Glutamatergic neuron (in vitro differentiated cells): ENCODE data around the gene TMEM132E. TPM values are rescaled to one million over a fixed set of nuclear protein-coding genes. Genes with fewer than 3 reads are reported as not detected.

Source experiments
- DNase-seq: peaks from one replicate; pipeline ENCODE4 v3.0.0; 2022
- H3K27ac Mint-ChIP-seq: one replicate; pipeline ENCODE4 v1.8.0; 2020; ENCODE audit warnings: mild to moderate bottlenecking, mixed read lengths, inconsistent platforms; ENCODE audit not compliant: unreplicated experiment
- H3K27me3 Mint-ChIP-seq: one replicate; pipeline ENCODE4 v1.8.0; 2020; ENCODE audit warnings: mild to moderate bottlenecking, moderate library complexity, mixed read lengths, inconsistent platforms; ENCODE audit not compliant: unreplicated experiment
- H3K36me3 Mint-ChIP-seq: one replicate; pipeline ENCODE4 v1.8.0; 2020; ENCODE audit warnings: mild to moderate bottlenecking, mixed read lengths, inconsistent platforms; ENCODE audit not compliant: unreplicated experiment
- H3K4me1 Mint-ChIP-seq: one replicate; pipeline ENCODE4 v1.8.0; 2020; ENCODE audit warnings: mild to moderate bottlenecking, low read depth, mixed read lengths, inconsistent platforms; ENCODE audit not compliant: unreplicated experiment
- H3K4me3 Mint-ChIP-seq: one replicate; pipeline ENCODE4 v1.8.0; 2020; ENCODE audit warnings: mild to moderate bottlenecking, mixed read lengths, inconsistent platforms; ENCODE audit not compliant: unreplicated experiment
- H3K9me3 Mint-ChIP-seq: one replicate; pipeline ENCODE4 v1.8.0; 2020; ENCODE audit warnings: mild to moderate bottlenecking, moderate library complexity, mixed read lengths, inconsistent platforms; ENCODE audit not compliant: unreplicated experiment
- total RNA-seq: library from RNA; stranded (reverse); fragmentation: NEBNext Ultra II Directional; extraction: Animal tissue kit (Norgen Biotek cat#: 25700); gene quantifications from one replicate; pipeline ENCODE4 v1.2.1, GENCODE V29; 2021; ENCODE audit not compliant: unreplicated experiment
- TF ChIP-seq, protein P1 (sequence below): fragments of 200-600 bp; sonication (generic); IDR thresholded peaks from one replicate; pipeline ENCODE4 v1.5.0; 2021; ENCODE audit not compliant: partially characterized antibody, unreplicated experiment

TMEM132E gene
- total RNA-seq, 1 donor from 2014 or later, result 93.6 TPM

DNA sequence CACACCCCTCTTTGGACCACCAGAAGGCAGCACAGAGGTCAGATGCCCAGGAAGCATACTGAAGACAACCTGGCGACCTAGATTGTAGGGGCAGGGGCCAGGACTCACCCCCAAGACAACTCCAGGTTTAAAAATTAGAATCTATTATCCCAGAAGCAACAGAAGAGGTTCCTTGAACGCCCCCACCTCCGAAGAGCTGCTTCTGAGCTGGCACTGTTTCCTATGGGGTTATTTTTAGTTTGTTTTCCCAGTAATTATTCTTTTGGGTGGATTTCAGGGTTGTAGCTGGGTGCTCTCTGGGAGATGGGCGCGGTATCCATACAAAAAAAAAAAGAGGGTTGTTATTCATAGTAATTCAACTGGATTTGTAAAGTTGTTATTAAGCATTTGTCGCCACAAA is 10.4 kb upstream of the TMEM132E start:
- DNase-seq, result no peak
- no peaks in the 10 kb centered on the region for H3K36me3 Mint-ChIP-seq
- peaks cover 3% of the 10 kb centered on the region for H3K27me3 Mint-ChIP-seq
- TF ChIP-seq, protein P1, sequence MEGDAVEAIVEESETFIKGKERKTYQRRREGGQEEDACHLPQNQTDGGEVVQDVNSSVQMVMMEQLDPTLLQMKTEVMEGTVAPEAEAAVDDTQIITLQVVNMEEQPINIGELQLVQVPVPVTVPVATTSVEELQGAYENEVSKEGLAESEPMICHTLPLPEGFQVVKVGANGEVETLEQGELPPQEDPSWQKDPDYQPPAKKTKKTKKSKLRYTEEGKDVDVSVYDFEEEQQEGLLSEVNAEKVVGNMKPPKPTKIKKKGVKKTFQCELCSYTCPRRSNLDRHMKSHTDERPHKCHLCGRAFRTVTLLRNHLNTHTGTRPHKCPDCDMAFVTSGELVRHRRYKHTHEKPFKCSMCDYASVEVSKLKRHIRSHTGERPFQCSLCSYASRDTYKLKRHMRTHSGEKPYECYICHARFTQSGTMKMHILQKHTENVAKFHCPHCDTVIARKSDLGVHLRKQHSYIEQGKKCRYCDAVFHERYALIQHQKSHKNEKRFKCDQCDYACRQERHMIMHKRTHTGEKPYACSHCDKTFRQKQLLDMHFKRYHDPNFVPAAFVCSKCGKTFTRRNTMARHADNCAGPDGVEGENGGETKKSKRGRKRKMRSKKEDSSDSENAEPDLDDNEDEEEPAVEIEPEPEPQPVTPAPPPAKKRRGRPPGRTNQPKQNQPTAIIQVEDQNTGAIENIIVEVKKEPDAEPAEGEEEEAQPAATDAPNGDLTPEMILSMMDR, result no peak
- H3K4me3 Mint-ChIP-seq, result no peak overlapping the region
- peaks cover 2% of the 10 kb centered on the region for H3K9me3 Mint-ChIP-seq
- no peak overlapping the region for H3K27ac Mint-ChIP-seq
- H3K4me1 Mint-ChIP-seq, result peaks cover 16% of the 10 kb centered on the region

DNA sequence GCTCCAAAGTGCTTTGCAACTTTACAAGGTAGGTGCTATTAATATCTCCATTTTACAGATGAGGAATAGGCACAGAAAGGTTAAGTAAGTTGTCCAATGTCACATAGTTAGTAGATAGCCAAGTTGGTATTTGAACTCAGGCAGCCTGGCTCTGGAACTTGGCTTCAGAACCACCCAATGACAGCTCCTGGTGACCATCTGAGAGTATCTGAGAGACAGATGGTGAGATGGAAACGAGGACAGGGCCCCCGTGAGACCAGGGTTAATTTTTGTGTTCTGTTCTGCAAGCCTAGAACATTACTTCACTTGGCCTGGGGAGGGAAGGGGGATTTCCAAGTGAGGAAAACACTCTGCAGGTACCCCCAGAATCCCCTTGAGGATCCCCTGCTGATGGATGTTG is 9.8 kb upstream of the TMEM132E start:
- Mint-ChIP-seq H3K4me1 (peaks cover 16% of the 10 kb centered on the region), H3K27me3 (peaks cover 3% of the 10 kb centered on the region), H3K36me3 (no peaks in the 10 kb centered on the region), H3K27ac (no peak overlapping the region), H3K4me3 (no peak overlapping the region), H3K9me3 (peaks cover 2% of the 10 kb centered on the region)
- TF ChIP-seq, protein P1, result no peak
- DNase-seq, result no peak

DNA sequence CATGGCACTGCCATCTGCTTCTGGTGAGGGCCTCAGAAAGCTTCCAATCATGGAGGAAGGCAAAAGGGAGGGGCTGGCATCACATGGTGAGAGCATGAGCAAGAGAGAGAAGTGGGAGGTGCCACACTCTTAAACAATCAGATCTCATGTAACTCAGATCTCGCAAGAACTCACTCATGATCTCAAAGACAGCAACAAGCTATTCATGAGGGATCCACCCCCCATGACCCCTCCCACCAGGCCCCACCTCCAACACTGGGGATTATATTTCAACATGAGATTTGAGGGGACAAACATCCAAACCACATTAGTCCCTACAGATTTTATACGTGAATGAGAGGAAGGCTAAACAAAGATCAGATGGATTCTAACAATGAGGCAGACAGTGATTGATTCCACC is 8.9 kb upstream of the TMEM132E start:
- no peaks in the 10 kb centered on the region for H3K36me3 Mint-ChIP-seq
- H3K4me1 Mint-ChIP-seq, result peaks cover 16% of the 10 kb centered on the region
- H3K4me3 Mint-ChIP-seq, result peak overlapping the region; percentile 18
- DNase-seq, result no peak
- peaks cover 2% of the 10 kb centered on the region for H3K9me3 Mint-ChIP-seq
- peaks cover 3% of the 10 kb centered on the region for H3K27me3 Mint-ChIP-seq
- TF ChIP-seq, protein P1, result no peak
- H3K27ac Mint-ChIP-seq, result no peak overlapping the region

DNA sequence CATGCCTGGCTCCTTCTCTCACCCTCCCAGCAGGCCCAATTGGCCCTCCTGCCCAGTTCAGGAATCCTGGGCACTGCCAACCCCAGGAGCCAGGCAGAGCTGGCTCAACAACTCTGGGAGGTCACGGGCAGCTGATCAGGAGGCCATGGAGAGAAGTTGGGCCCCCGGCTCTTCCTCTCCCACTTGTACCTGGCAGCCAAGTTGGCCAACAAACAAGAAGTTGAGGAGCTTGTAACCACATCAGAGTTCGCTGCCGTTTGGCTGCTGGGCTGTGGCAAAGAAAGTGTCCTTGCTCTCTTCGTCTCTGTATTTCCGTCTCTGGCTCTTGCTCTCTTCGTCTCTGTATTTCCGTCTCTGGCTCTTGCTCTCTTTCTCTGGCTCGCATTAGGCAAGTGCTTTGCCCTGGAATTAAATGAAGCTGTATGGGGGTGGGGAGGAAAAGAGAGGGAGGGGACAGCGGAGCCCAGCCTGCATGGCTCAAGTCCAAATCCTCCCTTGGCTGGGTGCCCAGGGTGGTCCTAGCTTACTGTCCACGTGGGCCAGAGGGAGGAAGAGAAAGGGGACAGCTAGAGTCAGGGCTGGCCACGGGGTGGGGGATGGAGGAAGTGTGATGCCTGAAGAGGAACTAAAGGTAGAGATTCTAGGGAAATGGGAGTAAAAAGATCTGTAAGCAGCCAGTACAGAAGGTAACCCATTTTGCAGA is 7.8 kb upstream of the TMEM132E start:
- no peak overlapping the region for H3K4me3 Mint-ChIP-seq
- H3K9me3 Mint-ChIP-seq, result peaks cover 3% of the 10 kb centered on the region
- H3K36me3 Mint-ChIP-seq, result no peaks in the 10 kb centered on the region
- no peak overlapping the region for H3K27ac Mint-ChIP-seq
- H3K4me1 Mint-ChIP-seq, result peaks cover 16% of the 10 kb centered on the region
- TF ChIP-seq, protein P1, result no peak
- peaks cover 3% of the 10 kb centered on the region for H3K27me3 Mint-ChIP-seq
- DNase-seq, result no peak

DNA sequence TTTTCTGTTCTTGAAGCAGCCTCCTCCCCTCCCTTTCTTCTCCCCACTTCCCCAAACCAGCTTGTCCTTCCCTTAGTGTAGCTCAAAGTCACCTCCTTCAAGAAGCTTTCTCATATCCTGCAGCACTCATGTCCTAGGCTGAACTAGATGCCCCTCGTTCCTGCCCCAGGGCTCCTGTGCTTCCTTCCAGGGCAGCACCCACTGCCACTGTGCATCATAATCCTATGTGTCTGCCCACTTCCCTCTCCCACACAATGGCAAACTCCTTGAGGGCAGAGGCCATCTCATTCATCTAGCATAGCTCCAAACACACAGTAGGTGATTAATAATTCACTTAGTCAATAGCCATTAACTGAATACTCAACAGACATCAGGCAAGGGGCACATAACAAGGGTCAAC is 6.9 kb upstream of the TMEM132E start:
- TF ChIP-seq, protein P1, result no peak
- peaks cover 20% of the 10 kb centered on the region for H3K4me1 Mint-ChIP-seq
- no peak overlapping the region for H3K27ac Mint-ChIP-seq
- peaks cover 3% of the 10 kb centered on the region for H3K27me3 Mint-ChIP-seq
- H3K9me3 Mint-ChIP-seq, result peaks cover 6% of the 10 kb centered on the region
- H3K36me3 Mint-ChIP-seq, result no peaks in the 10 kb centered on the region
- no peak overlapping the region for H3K4me3 Mint-ChIP-seq
- no peak for DNase-seq
